ENCODE results near the gene MACF1.

DNA sequence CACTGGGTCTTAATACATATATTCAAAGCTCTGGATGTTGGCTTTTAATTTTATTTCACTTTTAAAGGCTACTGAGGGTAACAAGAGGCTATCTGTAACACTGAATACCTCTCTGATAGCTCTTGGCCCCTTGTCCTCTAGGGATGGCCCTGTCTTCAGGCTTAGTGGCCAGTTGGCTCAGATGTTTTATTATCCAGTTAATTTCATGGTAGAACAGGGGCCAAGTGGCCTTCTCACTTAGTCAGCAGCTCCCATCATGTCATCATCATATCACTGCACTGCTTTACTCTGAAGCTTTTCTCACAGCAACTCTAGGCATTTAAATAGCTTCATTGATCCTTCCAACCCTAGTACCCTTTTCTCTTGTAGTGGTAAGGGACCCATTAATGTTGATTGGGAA, 40.2 kb upstream of the MACF1 start:
- TF ChIP-seq, protein P1, sequence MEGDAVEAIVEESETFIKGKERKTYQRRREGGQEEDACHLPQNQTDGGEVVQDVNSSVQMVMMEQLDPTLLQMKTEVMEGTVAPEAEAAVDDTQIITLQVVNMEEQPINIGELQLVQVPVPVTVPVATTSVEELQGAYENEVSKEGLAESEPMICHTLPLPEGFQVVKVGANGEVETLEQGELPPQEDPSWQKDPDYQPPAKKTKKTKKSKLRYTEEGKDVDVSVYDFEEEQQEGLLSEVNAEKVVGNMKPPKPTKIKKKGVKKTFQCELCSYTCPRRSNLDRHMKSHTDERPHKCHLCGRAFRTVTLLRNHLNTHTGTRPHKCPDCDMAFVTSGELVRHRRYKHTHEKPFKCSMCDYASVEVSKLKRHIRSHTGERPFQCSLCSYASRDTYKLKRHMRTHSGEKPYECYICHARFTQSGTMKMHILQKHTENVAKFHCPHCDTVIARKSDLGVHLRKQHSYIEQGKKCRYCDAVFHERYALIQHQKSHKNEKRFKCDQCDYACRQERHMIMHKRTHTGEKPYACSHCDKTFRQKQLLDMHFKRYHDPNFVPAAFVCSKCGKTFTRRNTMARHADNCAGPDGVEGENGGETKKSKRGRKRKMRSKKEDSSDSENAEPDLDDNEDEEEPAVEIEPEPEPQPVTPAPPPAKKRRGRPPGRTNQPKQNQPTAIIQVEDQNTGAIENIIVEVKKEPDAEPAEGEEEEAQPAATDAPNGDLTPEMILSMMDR (conservative IDR thresholded peaks at IDR 0.05) = no peak
- no peak for TF ChIP-seq EZH2 (IDR thresholded peaks at IDR 0.05; ENCODE audit: low read depth)

All from PC-9 (cell line).